WTC11 (cell line): ENCODE results near the gene SNX30.

Experiments used
- ATF3 ChIP-seq: sonication (generic); formaldehyde crosslinking; conservative IDR thresholded peaks from 2 replicates; pipeline ENCODE4 v1.8.1; 2022; ENCODE audit warnings: mild to moderate bottlenecking, missing genetic modification reagents
- CREM ChIP-seq: sonication (generic); formaldehyde crosslinking; IDR thresholded peaks from 2 replicates; pipeline ENCODE4 v1.8.1; 2022; ENCODE audit warnings: mild to moderate bottlenecking, missing genetic modification reagents, moderate library complexity
- CTCF ChIP-seq: fragments of 200-600 bp; IDR thresholded peaks from 2 replicates; pipeline ENCODE4 v1.8.0; 2022; ENCODE audit warnings: antibody characterized with exemption
- E2F4 ChIP-seq: sonication (generic); formaldehyde crosslinking; IDR thresholded peaks from 2 replicates; pipeline ENCODE4 v1.8.1; 2022; ENCODE audit warnings: low read depth, mild to moderate bottlenecking, moderate library complexity, missing genetic modification reagents, borderline replicate concordance
- E2F5 ChIP-seq: sonication (generic); formaldehyde crosslinking; IDR thresholded peaks from 2 replicates; pipeline ENCODE4 v1.8.1; 2022; ENCODE audit warnings: mild to moderate bottlenecking, moderate library complexity, missing genetic modification reagents
- ESRRA ChIP-seq: sonication (generic); formaldehyde crosslinking; IDR thresholded peaks from 2 replicates; pipeline ENCODE4 v1.8.1; 2022; ENCODE audit warnings: mild to moderate bottlenecking, missing genetic modification reagents, borderline replicate concordance
- FOXP4 ChIP-seq: sonication (generic); formaldehyde crosslinking; IDR thresholded peaks from 2 replicates; pipeline ENCODE4 v1.8.0; 2022; ENCODE audit warnings: mild to moderate bottlenecking, missing genetic modification reagents
- NFE2L1 ChIP-seq: sonication (generic); formaldehyde crosslinking; IDR thresholded peaks from 2 replicates; pipeline ENCODE4 v1.8.1; 2023; ENCODE audit warnings: missing genetic modification reagents
- SOX15 ChIP-seq: fragments of 250-450 bp; sonication (Bioruptor Pico); IDR thresholded peaks from 2 replicates; pipeline ENCODE4 v1.9.0; 2021; ENCODE audit warnings: mild to moderate bottlenecking
- SP1 ChIP-seq: sonication (generic); formaldehyde crosslinking; conservative IDR thresholded peaks from 2 replicates; pipeline ENCODE4 v1.8.1; 2022; ENCODE audit warnings: missing genetic modification reagents
- ZBTB21 ChIP-seq: sonication (generic); formaldehyde crosslinking; IDR thresholded peaks from 2 replicates; pipeline ENCODE4 v1.8.1; 2023; ENCODE audit warnings: mild to moderate bottlenecking, missing genetic modification reagents, borderline replicate concordance
- ZNF138 ChIP-seq: sonication (generic); formaldehyde crosslinking; conservative IDR thresholded peaks from 2 replicates; pipeline ENCODE4 v1.8.1; 2022; ENCODE audit warnings: mild to moderate bottlenecking, moderate library complexity, missing genetic modification reagents
- TF ChIP-seq, protein P1 (sequence below): sonication (generic); formaldehyde crosslinking; IDR thresholded peaks from 2 replicates; pipeline ENCODE4 v1.8.1; 2022; ENCODE audit warnings: missing genetic modification reagents, borderline replicate concordance
- TF ChIP-seq, protein P2 (sequence below): sonication (generic); formaldehyde crosslinking; IDR thresholded peaks from 2 replicates; pipeline ENCODE4 v1.8.0; 2022; ENCODE audit warnings: mild to moderate bottlenecking, missing genetic modification reagents

- no peak for TF ChIP-seq SP1 (CRISPR knock-in tag)
- TF ChIP-seq ATF3 (CRISPR knock-in tag), result no peak
- TF ChIP-seq SOX15 (CRISPR knock-in tag), result no peak
- TF ChIP-seq ZNF138 (CRISPR knock-in tag), result no peak
- TF ChIP-seq E2F5 (CRISPR knock-in tag), result no peak
- no peak for TF ChIP-seq CTCF
- no peak for TF ChIP-seq CREM (CRISPR knock-in tag)
- no peak for TF ChIP-seq FOXP4 (CRISPR knock-in tag)
- TF ChIP-seq NFE2L1 (CRISPR knock-in tag), result no peak
- no peak for TF ChIP-seq ZBTB21 (CRISPR knock-in tag)
- no peak for TF ChIP-seq E2F4 (CRISPR knock-in tag)
- TF ChIP-seq, protein P1, sequence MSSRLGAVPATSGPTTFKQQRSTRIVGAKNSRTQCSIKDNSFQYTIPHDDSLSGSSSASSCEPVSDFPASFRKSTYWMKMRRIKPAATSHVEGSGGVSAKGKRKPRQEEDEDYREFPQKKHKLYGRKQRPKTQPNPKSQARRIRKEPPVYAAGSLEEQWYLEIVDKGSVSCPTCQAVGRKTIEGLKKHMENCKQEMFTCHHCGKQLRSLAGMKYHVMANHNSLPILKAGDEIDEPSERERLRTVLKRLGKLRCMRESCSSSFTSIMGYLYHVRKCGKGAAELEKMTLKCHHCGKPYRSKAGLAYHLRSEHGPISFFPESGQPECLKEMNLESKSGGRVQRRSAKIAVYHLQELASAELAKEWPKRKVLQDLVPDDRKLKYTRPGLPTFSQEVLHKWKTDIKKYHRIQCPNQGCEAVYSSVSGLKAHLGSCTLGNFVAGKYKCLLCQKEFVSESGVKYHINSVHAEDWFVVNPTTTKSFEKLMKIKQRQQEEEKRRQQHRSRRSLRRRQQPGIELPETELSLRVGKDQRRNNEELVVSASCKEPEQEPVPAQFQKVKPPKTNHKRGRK (CRISPR knock-in tag), result no peak
- TF ChIP-seq, protein P2, sequence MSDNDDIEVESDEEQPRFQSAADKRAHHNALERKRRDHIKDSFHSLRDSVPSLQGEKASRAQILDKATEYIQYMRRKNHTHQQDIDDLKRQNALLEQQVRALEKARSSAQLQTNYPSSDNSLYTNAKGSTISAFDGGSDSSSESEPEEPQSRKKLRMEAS (CRISPR knock-in tag), result no peak
- TF ChIP-seq ESRRA (CRISPR knock-in tag), result no peak
These were observed 58.8 kb downstream of the SNX30 start for GRCh38 chr9:112809351-112809848.
